SK-N-MC (cell line): ENCODE measurements around the gene ZMIZ1.

Experiments
- EZH2 ChIP-seq: fragments of 200-600 bp; sonication (generic); IDR thresholded peaks from one replicate; pipeline ENCODE4 v1.6.1; 2017; ENCODE audit warnings: antibody characterized with exemption
- POLR2AphosphoS5 ChIP-seq: IDR thresholded peaks from 2 replicates; pipeline ENCODE4 v1.6.1; 2012; ENCODE audit warnings: mild to moderate bottlenecking, low read depth, low read length, borderline replicate concordance

DNA sequence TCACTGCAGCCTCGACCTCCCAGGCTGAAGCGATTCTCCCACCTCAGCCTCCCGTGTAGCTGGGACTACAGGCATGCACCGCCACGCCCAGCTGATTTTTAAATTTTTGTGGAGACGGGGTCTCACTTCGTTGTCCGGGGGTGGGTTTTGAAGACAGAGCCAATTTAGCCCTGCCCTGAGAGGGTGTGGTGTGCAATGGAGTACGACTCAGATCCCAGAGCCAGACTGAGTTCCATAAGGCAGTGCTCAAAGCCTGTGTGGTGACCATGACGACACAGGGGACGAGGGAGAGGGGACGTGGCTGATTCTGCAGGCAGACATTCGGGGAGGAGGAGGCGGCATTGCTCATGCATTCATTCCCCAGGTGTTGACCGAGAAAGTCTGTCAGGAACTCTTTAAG, 72.1 kb downstream of the ZMIZ1 start:
- TF ChIP-seq EZH2 = no peak
- no peak for TF ChIP-seq POLR2AphosphoS5
